Gastrocnemius medialis (tissue), 4 donors: ENCODE measurements around the gene OCA2.

Source experiments
- CTCF ChIP-seq, 5 experiments: fragments of 450-650 bp in 3 of 5; fragments of 200-600 bp in 2 of 5; sonication (generic) in 2 of 5; IDR thresholded peaks in 4 of 5; conservative IDR thresholded peaks in 1 of 5; 1 replicate in 4 of 5; 2 replicates in 1 of 5; pipeline ENCODE4 v1.5.1; 2016 to 2019; ENCODE audit warnings: antibody characterized with exemption in 5 of 5, mild to moderate bottlenecking in 3 of 5, moderate library complexity in 3 of 5
- POLR2A ChIP-seq, 2 donors: fragments of 450-650 bp; IDR thresholded peaks; one replicate each; pipeline ENCODE4 v1.6.1; 2017; ENCODE audit warnings: antibody characterized with exemption in 2 of 2, mild to moderate bottlenecking in 2 of 2, moderate library complexity in 2 of 2

DNA sequence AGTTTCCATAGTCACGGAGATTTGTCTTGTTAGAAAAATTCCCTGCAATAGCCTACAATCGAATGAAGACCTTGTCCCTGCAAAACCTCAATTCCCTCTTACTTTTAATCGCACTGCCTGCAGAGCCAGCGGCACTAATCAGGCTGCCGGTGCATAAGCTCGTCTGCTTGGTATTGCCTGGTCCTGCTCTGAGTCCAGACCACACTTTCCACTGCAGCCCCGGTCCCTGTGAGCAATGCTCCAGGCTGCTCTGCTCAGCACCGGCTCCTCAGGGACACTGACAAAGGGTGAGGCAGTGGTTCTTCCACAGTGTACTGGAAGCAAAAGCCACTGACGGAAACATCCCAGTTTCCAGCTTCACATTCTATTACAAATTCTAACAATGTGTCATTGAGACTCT lies 164.3 kb downstream of the OCA2 start:
- TF ChIP-seq CTCF (IDR thresholded peaks at IDR 0.05 in 4 of 5, conservative IDR thresholded peaks at IDR 0.05 in 1 of 5) (no peak), POLR2A (IDR thresholded peaks at IDR 0.05) (no peak)
